ENCODE data around the gene ZFP36L1. TPM values are rescaled to one million over a fixed set of nuclear protein-coding genes. Genes with fewer than 3 reads are reported as not detected.

The ZFP36L1 gene
- total RNA-seq, 4 donors from 2014 or later, result 125 to 253 (median 196) TPM

GRCh38 chr14:68772761-68773381 lies 20.0 kb downstream of the ZFP36L1 start:
- TF ChIP-seq CTCF (IDR thresholded peaks at IDR 0.05; ENCODE audit: low read depth), result no peak

GRCh38 chr14:68771631-68772030 lies 21.2 kb downstream of the ZFP36L1 start:
- no peak for TF ChIP-seq CTCF (IDR thresholded peaks at IDR 0.05; ENCODE audit: low read depth)

GRCh38 chr14:68770553-68771286 lies 22.1 kb downstream of the ZFP36L1 start:
- no peak for TF ChIP-seq CTCF (IDR thresholded peaks at IDR 0.05; ENCODE audit: low read depth)

GRCh38 chr14:68770051-68770450 lies 22.8 kb downstream of the ZFP36L1 start:
- no peak for TF ChIP-seq CTCF (IDR thresholded peaks at IDR 0.05; ENCODE audit: low read depth)

GRCh38 chr14:68768316-68768715 lies 24.6 kb downstream of the ZFP36L1 start:
- TF ChIP-seq CTCF (IDR thresholded peaks at IDR 0.05; ENCODE audit: low read depth), result no peak

- no peak for TF ChIP-seq CTCF (IDR thresholded peaks at IDR 0.05; ENCODE audit: low read depth)
These were observed 25.6 kb downstream of the ZFP36L1 start for GRCh38 chr14:68767248-68767645.

- TF ChIP-seq CTCF (IDR thresholded peaks at IDR 0.05; ENCODE audit: low read depth), result no peak
These were observed 26.3 kb downstream of the ZFP36L1 start for GRCh38 chr14:68766299-68767247.

All from subcutaneous adipose tissue (tissue), 4 donors.